Uterus (tissue), 4 donors: Measurements from ENCODE around the gene FAM222B. TPM values are rescaled to one million over a fixed set of nuclear protein-coding genes. Genes with fewer than 3 reads are reported as not detected.

ENCODE experiments used
- DNase-seq, 2 donors: peaks; one replicate each; pipeline ENCODE4 v3.0.0-alpha.2; 2019 to 2020
- H3K27ac ChIP-seq, 2 donors: fragments of 200-600 bp; sonication (generic); 1 replicate in 1 of 2; 2 replicates in 1 of 2; pipeline ENCODE4 v1.5.1; 2016 to 2018
- H3K27me3 ChIP-seq, 2 donors: fragments of 200-600 bp; sonication (generic); one replicate each; pipeline ENCODE4 v1.5.1; 2018 to 2019; ENCODE audit warnings: control low read depth in 1 of 2
- H3K36me3 ChIP-seq, 2 donors: fragments of 200-600 bp; sonication (generic); one replicate each; pipeline ENCODE4 v1.5.1; 2019; ENCODE audit warnings: control low read depth in 1 of 2
- H3K4me1 ChIP-seq, 2 donors: fragments of 200-600 bp; sonication (generic); one replicate each; pipeline ENCODE4 v1.5.1; 2018 to 2019; ENCODE audit warnings: control low read depth in 1 of 2
- H3K4me3 ChIP-seq, 2 donors: fragments of 200-600 bp; sonication (generic); 1 replicate in 1 of 2; 2 replicates in 1 of 2; pipeline ENCODE4 v1.5.1; 2018 to 2019; ENCODE audit warnings: mild to moderate bottlenecking in 1 of 2
- H3K9me3 ChIP-seq, 2 donors: fragments of 200-600 bp; sonication (generic); one replicate each; pipeline ENCODE4 v1.5.1; 2019; ENCODE audit warnings: control low read depth in 1 of 2
- POLR2A ChIP-seq, 2 donors: fragments of 450-650 bp; IDR thresholded peaks; one replicate each; pipeline ENCODE4 v1.6.1; 2016; ENCODE audit warnings: antibody characterized with exemption in 2 of 2, mild to moderate bottlenecking in 1 of 2, moderate library complexity in 1 of 2
- intact Hi-C: fragments of 100-400 bp; cut with DNase I; formaldehyde crosslinking; loops from one replicate; pipeline ENCODE4 v1.15.1; 2023; ENCODE audit warnings: low total_unique reads
- total RNA-seq, 4 donors: library from RNA; depleted of rRNA in 3 of 4; stranded (reverse); fragments of >200 nt in 3 of 4; gene quantifications; one replicate each; pipeline versions ENCODE4 v1.1.0 to v1.2.4, GENCODE V29; 2014 to 2023
- TF ChIP-seq, protein P1 (sequence below), 4 experiments: fragments of 200-600 bp in 2 of 4; fragments of 450-650 bp in 2 of 4; sonication (generic) in 2 of 4; IDR thresholded peaks; one replicate each; pipeline ENCODE4 v1.5.1; 2016 to 2019; ENCODE audit warnings: antibody characterized with exemption in 4 of 4, mild to moderate bottlenecking in 2 of 4, moderate library complexity in 1 of 4
- donor health status: DM: yes; HTN: yes; CAD: no.

The FAM222B gene, protein sequence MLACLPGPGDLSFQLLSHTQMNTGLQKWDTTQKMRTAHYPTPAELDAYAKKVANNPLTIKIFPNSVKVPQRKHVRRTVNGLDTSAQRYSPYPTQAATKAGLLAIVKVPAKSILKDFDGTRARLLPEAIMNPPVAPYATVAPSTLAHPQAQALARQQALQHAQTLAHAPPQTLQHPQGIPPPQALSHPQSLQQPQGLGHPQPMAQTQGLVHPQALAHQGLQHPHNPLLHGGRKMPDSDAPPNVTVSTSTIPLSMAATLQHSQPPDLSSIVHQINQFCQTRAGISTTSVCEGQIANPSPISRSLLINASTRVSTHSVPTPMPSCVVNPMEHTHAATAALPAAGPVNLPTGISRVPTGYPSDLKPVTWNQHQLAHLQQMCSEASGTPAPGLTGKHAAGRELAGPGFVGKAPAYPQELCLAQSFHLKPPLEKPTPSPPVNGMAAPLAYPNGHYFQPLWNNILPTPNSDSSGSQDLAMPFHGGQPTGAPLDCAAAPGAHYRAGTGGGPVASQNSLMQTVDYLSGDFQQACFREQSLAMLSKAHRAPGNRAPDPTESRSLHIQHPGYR
- 10 to 100 TPM in 1 of 4 donors, 1 to 10 TPM in 3; 2.4 to 24.3 (median 4.2) TPM for total RNA-seq

DNA sequence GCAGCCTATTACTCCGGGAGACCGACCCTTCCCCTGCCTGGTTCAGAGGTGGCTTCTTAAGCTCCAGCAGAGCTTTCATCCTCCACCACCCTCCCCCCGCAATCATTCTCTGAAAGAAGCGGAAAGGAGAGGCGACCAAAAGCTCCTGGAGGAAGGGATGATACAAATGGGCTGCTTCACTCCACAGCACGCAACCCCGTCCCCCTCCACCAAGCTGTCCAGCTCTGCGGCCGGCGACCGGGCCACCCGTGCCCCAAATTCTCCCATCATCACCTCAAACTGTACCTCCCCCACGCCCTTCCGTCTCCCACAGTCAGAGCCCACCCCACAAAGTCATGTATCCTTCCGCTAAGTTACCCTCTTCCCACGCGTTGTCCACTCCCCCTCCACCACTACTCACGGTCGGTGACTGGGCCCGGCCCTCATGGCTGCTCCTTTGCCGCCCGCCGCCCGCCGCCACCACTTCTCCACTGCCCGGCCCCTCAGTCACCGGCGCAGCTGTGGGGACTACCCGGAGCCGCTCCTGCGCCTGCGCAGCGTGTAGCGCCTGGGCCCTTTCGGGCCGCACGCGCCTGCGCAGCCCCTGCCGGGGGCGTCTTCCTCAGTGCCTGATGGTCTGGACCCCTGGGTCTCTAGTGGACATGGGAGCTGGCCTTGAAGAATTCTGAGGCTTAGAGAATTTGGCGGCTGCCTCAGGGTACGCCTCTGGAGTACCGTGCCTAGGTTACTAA, at the start of gene FAM222B:
Gene FAM222B, minus strand, starts transcription at position 509 of the 731 bp plus-strand sequence. CDS start 76,123 bp downstream, outside the sequence.
- H3K27ac ChIP-seq: peak within 1 kb of the TSS; percentile 79 to 80
- peaks cover 0 to 5% of the 10 kb centered on the region in 2 donors for H3K4me1 ChIP-seq
- intact Hi-C loops: no loop called here
- H3K36me3 ChIP-seq: no peaks in the 10 kb centered on the region
- peak within 1 kb of the TSS; percentile 68 to 71 for H3K4me3 ChIP-seq
- peak; percentile 66 to 81 for DNase-seq
- H3K9me3 ChIP-seq: no peaks in the 10 kb centered on the region
- H3K27me3 ChIP-seq: no peaks in the 10 kb centered on the region
- peak; percentile 51 to 74 for TF ChIP-seq POLR2A (IDR thresholded peaks at IDR 0.05)
- TF ChIP-seq, protein P1, sequence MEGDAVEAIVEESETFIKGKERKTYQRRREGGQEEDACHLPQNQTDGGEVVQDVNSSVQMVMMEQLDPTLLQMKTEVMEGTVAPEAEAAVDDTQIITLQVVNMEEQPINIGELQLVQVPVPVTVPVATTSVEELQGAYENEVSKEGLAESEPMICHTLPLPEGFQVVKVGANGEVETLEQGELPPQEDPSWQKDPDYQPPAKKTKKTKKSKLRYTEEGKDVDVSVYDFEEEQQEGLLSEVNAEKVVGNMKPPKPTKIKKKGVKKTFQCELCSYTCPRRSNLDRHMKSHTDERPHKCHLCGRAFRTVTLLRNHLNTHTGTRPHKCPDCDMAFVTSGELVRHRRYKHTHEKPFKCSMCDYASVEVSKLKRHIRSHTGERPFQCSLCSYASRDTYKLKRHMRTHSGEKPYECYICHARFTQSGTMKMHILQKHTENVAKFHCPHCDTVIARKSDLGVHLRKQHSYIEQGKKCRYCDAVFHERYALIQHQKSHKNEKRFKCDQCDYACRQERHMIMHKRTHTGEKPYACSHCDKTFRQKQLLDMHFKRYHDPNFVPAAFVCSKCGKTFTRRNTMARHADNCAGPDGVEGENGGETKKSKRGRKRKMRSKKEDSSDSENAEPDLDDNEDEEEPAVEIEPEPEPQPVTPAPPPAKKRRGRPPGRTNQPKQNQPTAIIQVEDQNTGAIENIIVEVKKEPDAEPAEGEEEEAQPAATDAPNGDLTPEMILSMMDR (IDR thresholded peaks at IDR 0.05): peak in 2 of 4 experiments; percentile 2 to 12

DNA sequence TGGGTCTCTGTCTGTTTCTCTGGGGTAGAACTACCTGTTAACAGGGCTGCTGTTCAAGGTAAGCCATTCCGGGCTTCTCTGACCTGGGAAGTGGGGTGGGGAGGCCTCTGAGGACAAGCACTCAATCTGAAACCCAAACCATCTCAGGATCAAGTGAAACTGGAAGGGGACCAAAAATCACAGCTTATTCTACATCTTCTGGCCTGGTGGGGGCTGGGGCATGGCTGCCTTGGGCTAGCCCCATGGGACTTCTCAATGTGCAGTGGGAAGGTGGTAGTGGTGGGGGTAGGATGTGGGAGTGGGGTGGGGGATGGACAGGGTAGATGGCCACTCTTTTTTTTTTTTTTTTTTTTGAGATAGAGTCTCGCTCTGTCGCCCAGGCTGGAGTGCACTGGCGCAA, 49.4 kb upstream of the FAM222B start:
- no peaks in the 10 kb centered on the region for H3K9me3 ChIP-seq
- H3K4me1 ChIP-seq: peaks cover 0 to 4% of the 10 kb centered on the region in 2 donors
- H3K27me3 ChIP-seq: no peaks in the 10 kb centered on the region
- TF ChIP-seq, protein P1 (IDR thresholded peaks at IDR 0.05): no peak
- TF ChIP-seq POLR2A (IDR thresholded peaks at IDR 0.05): no peak
- H3K27ac ChIP-seq: no peak overlapping the region
- H3K4me3 ChIP-seq: no peak overlapping the region
- DNase-seq: no peak
- no peaks in the 10 kb centered on the region for H3K36me3 ChIP-seq
- intact Hi-C loops: loop anchor here (10.0 kb wide), 1 partner anchor 127 kb away; no protein-coding TSS in a partner anchor

DNA sequence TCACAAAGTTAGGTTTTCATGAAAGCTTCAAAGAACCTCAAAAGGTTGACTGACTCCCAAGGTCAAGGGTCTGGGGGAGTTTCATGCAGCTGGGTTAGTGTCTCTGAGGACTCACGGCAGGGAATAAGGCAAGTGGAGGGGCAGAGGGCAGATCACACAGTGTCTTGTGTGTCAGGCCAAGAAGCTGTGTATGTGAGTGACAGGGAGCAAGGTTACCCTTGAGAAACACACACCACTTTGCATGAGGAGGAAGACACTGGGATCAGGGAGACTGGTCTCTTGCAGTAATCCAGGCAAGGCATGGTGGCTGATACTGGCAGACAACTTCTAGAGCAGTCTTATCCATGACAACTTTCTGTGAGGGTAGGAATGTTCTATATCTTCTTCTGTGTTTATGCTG, 48.6 kb upstream of the FAM222B start:
- peak overlapping the region in 1 of 2 donors; percentile 1 for H3K27ac ChIP-seq
- no peak overlapping the region for H3K4me3 ChIP-seq
- DNase-seq: no peak
- no peaks in the 10 kb centered on the region for H3K27me3 ChIP-seq
- intact Hi-C loops: loop anchor here (10.0 kb wide), 1 partner anchor 126 kb away; no protein-coding TSS in a partner anchor
- TF ChIP-seq POLR2A (IDR thresholded peaks at IDR 0.05): no peak
- TF ChIP-seq, protein P1 (IDR thresholded peaks at IDR 0.05): no peak
- no peaks in the 10 kb centered on the region for H3K4me1 ChIP-seq
- no peaks in the 10 kb centered on the region for H3K9me3 ChIP-seq
- no peaks in the 10 kb centered on the region for H3K36me3 ChIP-seq

DNA sequence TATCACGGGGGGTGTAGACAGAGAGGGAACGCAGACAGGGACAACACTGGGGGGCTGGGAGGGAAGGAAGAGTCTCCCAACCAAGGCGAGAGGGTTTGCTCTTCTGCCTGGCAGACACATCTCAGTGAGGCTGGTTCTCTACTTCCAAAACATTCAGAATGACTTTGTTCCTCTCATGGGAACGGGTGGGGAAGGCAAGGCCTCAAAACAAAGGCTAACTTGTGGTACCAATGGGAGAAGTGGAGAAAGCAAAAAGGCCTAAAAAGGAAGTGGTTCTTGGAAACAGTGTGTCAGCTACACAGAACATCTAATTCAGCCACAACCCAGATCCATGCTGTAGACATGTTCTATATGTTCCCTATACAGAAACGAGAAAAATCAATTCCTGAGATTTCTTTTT, 47.4 kb upstream of the FAM222B start:
- Histone ChIP-seq H3K4me1 (no peaks in the 10 kb centered on the region), H3K36me3 (no peaks in the 10 kb centered on the region), H3K27ac (no peak overlapping the region), H3K9me3 (no peaks in the 10 kb centered on the region), H3K4me3 (no peak overlapping the region), H3K27me3 (no peaks in the 10 kb centered on the region)
- TF ChIP-seq, protein P1 (IDR thresholded peaks at IDR 0.05): no peak
- TF ChIP-seq POLR2A (IDR thresholded peaks at IDR 0.05): no peak
- intact Hi-C loops: loop anchor here (10.0 kb wide), 1 partner anchor 125 kb away; no protein-coding TSS in a partner anchor
- DNase-seq: no peak
